AG10803 (cell line): ENCODE data around the gene ERC1.
A peak's percentile ranks its signal among the peaks of the same experiment; 100 is the strongest.

ENCODE experiments used
- DNase-seq: peaks from one replicate; pipeline ENCODE4 v3.0.0; 2010; ENCODE audit warnings: low read depth
- H3K4me3 ChIP-seq: 2 replicates; pipeline ENCODE4 v1.5.1; 2011; ENCODE audit warnings: mild to moderate bottlenecking, low read length, control low read depth
- CTCF ChIP-seq: conservative IDR thresholded peaks from 2 replicates; pipeline ENCODE4 v1.5.1; 2011; ENCODE audit warnings: mild to moderate bottlenecking, low read length, control low read depth, inconsistent platforms

The ERC1 gene

DNA sequence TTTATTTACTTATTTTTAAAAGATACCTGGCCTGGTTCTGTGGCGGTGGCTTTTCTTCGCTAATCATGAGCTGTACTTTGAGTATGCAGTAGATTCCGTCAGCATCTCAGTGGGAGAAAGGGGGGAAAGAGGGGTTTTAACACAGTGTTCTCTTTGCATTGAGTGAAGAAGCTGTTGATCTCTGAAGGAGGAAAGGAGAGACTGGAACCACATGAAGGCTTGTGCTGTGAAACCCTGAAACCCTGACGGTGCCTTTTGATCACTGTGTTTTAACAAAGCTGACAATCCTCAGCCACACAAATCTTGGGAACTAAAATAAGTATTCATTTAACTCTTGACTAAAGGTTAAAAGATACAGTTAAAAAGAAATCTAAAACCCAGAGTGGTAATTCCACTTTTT is 353.2 kb downstream of the ERC1 start:
- DNase-seq: no peak
- no peak overlapping the region for H3K4me3 ChIP-seq
- TF ChIP-seq CTCF: no peak

- DNase-seq: peak; percentile 82
- no peak for TF ChIP-seq CTCF
- H3K4me3 ChIP-seq: no peak overlapping the region
Measured at GRCh38 chr12:1346126-1346525, 355.1 kb downstream of the ERC1 start.

DNA sequence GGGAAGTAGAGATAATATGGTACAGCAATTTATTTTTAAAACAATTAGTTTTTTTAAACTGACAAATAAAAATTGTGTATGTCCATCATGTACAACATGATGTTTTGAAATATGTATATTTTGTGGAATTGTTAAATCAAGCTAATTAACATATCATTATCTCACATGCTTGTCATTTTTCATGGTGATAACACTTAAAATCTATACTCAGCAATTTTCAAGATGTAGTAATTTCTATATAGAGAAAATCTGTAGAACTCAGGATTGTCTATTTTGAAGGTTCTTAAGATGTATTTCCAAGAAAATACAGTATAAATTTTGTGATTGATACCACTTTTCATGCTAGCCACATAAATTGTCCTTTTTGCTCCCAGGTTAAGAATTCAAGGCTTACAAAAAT is 356.3 kb downstream of the ERC1 start:
- no peak overlapping the region for H3K4me3 ChIP-seq
- DNase-seq: no peak
- no peak for TF ChIP-seq CTCF

DNA sequence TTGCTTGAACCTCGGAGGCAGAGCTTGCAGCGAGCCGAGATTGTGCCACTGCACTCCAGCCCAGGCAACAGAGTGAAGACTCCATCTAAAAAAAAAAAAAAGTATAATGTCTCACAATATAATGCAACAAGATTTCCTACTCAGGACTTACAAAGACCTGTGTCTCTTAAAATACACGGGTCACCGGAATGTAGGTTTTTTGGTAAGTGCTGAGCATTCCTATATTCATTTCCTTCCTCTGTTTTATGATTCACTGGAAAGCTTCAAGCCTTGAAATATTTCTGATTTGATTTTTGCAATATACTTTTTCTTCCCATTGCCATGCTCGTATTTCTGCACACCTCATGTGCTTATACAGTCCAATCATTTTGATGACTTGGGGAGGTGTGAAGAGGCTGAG is 357.6 kb downstream of the ERC1 start:
- no peak for DNase-seq
- H3K4me3 ChIP-seq: no peak overlapping the region
- TF ChIP-seq CTCF: no peak

DNA sequence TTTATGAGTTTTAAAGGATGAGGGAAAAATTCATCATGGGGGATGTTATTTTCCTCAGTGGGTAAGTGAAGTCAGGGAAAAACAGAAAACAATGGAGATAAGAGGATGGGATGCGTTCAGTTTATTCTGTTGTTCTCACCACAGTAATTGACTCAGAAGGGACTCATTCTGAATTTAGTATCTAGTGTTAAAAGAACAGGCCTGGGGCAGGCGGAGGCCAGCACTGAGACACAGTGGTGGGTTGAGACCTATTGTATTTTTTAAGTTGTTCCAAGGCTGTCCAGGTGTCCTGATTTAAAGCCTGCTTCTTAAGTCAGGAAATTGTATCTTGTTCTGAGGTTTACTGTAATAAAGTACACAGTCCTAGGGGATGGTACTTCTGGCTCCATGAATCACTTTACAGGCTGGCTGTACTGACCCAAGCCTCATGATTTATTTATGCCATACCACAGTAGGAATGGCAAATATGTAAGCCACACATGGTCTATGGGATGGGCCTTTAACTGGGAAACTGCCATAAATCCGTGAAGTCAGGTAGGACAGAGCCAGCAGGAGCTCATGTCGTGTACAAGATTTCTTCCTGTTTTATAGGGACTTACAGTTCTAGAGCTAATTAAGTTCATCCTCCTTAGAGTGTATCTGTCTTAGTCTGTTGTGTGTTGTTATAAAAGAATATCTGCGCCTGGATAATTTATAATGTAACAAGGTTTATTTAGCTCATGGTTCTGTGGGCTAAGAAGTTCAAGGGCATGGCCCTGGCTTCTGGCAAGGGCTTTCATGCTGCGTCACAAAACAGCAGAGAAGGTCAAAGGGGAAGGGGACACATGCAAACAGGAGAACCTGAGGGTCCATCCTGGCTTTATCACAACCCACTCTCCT is 359.3 kb downstream of the ERC1 start:
- no peak for TF ChIP-seq CTCF
- no peak overlapping the region for H3K4me3 ChIP-seq
- DNase-seq: peak; percentile 95

- H3K4me3 ChIP-seq: no peak overlapping the region
- no peak for DNase-seq
- no peak for TF ChIP-seq CTCF
Measured at GRCh38 chr12:1350934-1351240, 359.9 kb downstream of the ERC1 start.

- DNase-seq: peak; percentile 62
- H3K4me3 ChIP-seq: no peak overlapping the region
- no peak for TF ChIP-seq CTCF
Measured at GRCh38 chr12:1351926-1352325, 360.9 kb downstream of the ERC1 start.
